ENCODE results near the gene HELB.

GRCh38 chr12:66321435-66321834 is 19.1 kb downstream of the HELB start:
- TF ChIP-seq CTCF (IDR thresholded peaks at IDR 0.05) (no peak), POLR2A (IDR thresholded peaks at IDR 0.05) (no peak)

All from right lobe of liver (tissue), 4 donors.